Common myeloid progenitor, CD34-positive (primary cell): ENCODE measurements around the gene ZNF516.

Experiments used
- CTCF ChIA-PET: fragments of 350-600 bp; sonication (Branson Sonifier 250); formaldehyde crosslinking; loops from one replicate; lab custom pipeline; 2021; ENCODE audit warnings: antibody characterized with exemption; lab: Charles Lee
- POLR2A ChIA-PET: fragments of 350-600 bp; sonication (Branson Sonifier 250); formaldehyde crosslinking; loops from one replicate; lab custom pipeline; 2021; ENCODE audit warnings: antibody characterized with exemption; lab: Charles Lee
- DNase-seq, 3 donors: peaks; one replicate each; pipeline versions ENCODE4 v3.0.0 to v3.0.0-alpha.2; 2013
- H3K27ac ChIP-seq, 2 experiments: 1 replicate in 1 of 2; 2 replicates in 1 of 2; pipeline ENCODE4 v1.7.0; 2013; ENCODE audit warnings: inconsistent platforms in 2 of 2, low read length in 2 of 2, mild to moderate bottlenecking in 2 of 2, low read depth in 1 of 2, moderate library complexity in 1 of 2; ENCODE audit not compliant: severe bottlenecking in 2 of 2, insufficient read depth in 1 of 2, poor library complexity in 1 of 2
- H3K27me3 ChIP-seq, 5 experiments: replicated peaks in 2 of 5; 1 replicate in 3 of 5; 2 replicates in 2 of 5; pipeline versions ENCODE4 v1.6.1 to v1.7.0; 2013; ENCODE audit warnings: low read length in 4 of 5, mild to moderate bottlenecking in 2 of 5, moderate library complexity in 2 of 5, inconsistent platforms in 1 of 5; ENCODE audit not compliant: insufficient read depth in 5 of 5, control insufficient read depth in 4 of 5
- H3K36me3 ChIP-seq, 4 experiments: 1 replicate in 2 of 4; 2 replicates in 2 of 4; pipeline versions ENCODE4 v1.6.1 to v1.7.0; 2013; ENCODE audit warnings: low read length in 3 of 4, control low read depth in 1 of 4, mild to moderate bottlenecking in 1 of 4; ENCODE audit not compliant: control insufficient read depth in 4 of 4, insufficient read depth in 4 of 4
- H3K4me1 ChIP-seq, 4 experiments: 1 replicate in 3 of 4; 2 replicates in 1 of 4; pipeline versions ENCODE4 v1.6.1 to v1.7.1; 2013; ENCODE audit warnings: low read length in 3 of 4, mild to moderate bottlenecking in 3 of 4, control low read depth in 1 of 4, inconsistent platforms in 1 of 4, moderate library complexity in 1 of 4; ENCODE audit not compliant: control insufficient read depth in 4 of 4, insufficient read depth in 4 of 4; ENCODE audit errors: control extremely low read depth in 1 of 4
- H3K4me3 ChIP-seq, 7 experiments: 1 replicate in 4 of 7; 2 replicates in 3 of 7; pipeline versions ENCODE4 v1.5.1 to v1.7.0; 2013; ENCODE audit warnings: mild to moderate bottlenecking in 7 of 7, low read length in 6 of 7, moderate library complexity in 6 of 7, inconsistent platforms in 2 of 7, low read depth in 2 of 7, control low read depth in 1 of 7; ENCODE audit not compliant: insufficient read depth in 4 of 7, control insufficient read depth in 1 of 7; ENCODE audit errors: extremely low read depth in 1 of 7
- H3K9me3 ChIP-seq, 5 experiments: 1 replicate in 4 of 5; 2 replicates in 1 of 5; pipeline versions ENCODE4 v1.6.1 to v1.7.1; 2013; ENCODE audit warnings: low read length in 4 of 5, mild to moderate bottlenecking in 2 of 5, inconsistent platforms in 1 of 5, low read depth in 1 of 5, moderate library complexity in 1 of 5; ENCODE audit not compliant: control insufficient read depth in 4 of 5, insufficient read depth in 2 of 5; ENCODE audit errors: control extremely low read depth in 1 of 5
- WGBS: methylation state at CpG from one replicate; pipeline ENCODE4 v1.1.5; 2013; ENCODE audit not compliant: insufficient coverage; 5-methylcytosine and 5-hydroxymethylcytosine counted together

The ZNF516 gene

DNA sequence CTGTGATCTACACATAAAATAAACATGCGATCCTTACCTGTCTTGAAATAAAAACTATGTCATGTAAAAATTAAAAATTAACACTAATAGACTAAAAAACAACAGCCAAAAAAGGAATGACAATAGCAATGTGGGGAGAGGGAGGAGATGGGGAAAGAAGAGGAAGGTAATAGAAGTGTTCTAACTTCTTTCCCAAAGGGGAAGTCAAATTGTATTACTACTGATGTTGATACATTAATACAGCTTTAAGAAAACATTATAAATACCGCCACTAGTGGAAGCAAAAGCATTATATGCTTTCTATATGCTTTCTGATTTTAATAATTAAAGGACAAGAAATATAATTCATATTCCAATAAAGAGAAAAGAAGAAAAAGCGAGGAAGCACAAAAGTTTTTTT, 22.2 kb downstream of the ZNF516 start:
- no peak overlapping the region for H3K4me3 ChIP-seq
- no peaks in the 10 kb centered on the region for H3K27me3 ChIP-seq
- H3K27ac ChIP-seq = no peak overlapping the region
- peak in 2 of 3 donors; percentile 38 to 42 for DNase-seq
- ChIA-PET POLR2A (no interaction called here), CTCF (interaction anchor here (1.6 to 2.8 kb wide), 3 partner anchors 9 to 16 kb away, joined by 7 to 10 read pairs (median 9); no protein-coding TSS in a partner anchor)
- H3K9me3 ChIP-seq = no peaks in the 10 kb centered on the region
- H3K4me1 ChIP-seq = peaks cover 25 to 66% (median 45%) of the 10 kb centered on the region in 4 experiments
- no CpG with 5 or more reads among the region's 3 CpGs for WGBS
- H3K36me3 ChIP-seq = peaks cover 0 to 4% (median 3%) of the 10 kb centered on the region in 4 experiments

GRCh38 chr18:76471593-76471992, 23.4 kb downstream of the ZNF516 start:
- no peak overlapping the region for H3K4me3 ChIP-seq
- WGBS = over 99% methylated on average over 12 of the region's 12 CpGs

DNA sequence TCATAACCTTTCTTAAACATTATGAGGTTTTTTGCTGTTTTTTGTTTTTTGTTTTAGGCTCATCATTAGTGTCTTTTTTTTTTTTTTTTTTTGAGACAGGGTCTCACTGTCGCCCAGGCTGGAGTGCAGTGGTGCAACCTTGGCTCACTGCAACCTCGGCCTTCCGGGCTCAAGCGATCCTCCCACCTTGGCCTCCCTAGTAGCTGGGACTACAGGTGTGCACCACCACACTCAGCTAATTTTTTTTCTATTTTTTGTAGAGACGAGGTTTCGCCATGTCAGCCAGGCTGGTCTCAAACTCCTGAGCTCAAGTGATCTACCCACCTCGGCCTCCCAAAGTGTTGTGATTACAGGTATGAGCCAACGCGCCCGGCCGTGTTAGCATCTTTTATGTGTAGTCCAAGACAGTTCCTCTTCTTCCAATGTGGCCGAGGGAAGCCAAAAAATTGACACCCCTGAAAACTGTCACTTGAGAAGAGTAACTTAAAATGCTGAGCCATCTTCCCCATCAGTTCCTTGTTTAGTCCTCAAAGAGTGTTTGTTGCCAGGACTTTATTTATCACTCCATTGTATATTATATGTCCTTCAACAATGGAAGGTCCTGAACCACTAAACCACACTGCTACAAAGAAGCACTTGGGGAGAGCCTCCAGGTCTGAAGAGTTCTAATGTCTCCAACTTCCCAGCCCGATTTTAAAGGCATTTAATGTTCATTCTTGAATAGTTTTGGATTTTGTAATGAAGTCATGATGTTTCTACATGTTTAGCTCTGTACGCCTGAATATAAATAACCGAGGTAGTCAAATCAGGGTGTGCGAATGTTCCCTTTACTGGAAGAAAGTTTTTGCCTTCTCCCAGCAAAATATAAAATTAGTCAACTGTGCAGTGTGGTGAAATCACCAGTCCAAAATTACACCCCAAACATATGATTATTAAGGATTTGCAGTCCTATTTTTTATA, 26.4 kb downstream of the ZNF516 start:
- Histone ChIP-seq H3K4me1 (peaks cover 11 to 50% (median 35%) of the 10 kb centered on the region in 4 experiments), H3K36me3 (peaks cover 0 to 7% (median 3%) of the 10 kb centered on the region in 4 experiments), H3K9me3 (no peaks in the 10 kb centered on the region), H3K27ac (peak overlapping the region in 1 of 2 experiments; percentile 41), H3K27me3 (no peaks in the 10 kb centered on the region), H3K4me3 (peak overlapping the region in 5 of 7 experiments; percentile 43 to 66 (median 60))
- peak in 2 of 3 donors; percentile 43 for DNase-seq
- CTCF ChIA-PET = interaction anchor here (1.1 to 1.9 kb wide), 3 partner anchors 11 to 17 kb away, joined by 3 to 6 read pairs (median 5); no protein-coding TSS in a partner anchor
- 91% methylated on average over 13 of the region's 16 CpGs for WGBS
- POLR2A ChIA-PET = no interaction called here

More at GRCh38 chr18:76471593-76471992, 23.4 kb downstream of the ZNF516 start:
- no peak for DNase-seq
- Histone ChIP-seq H3K4me1 (peaks cover 22 to 65% (median 45%) of the 10 kb centered on the region in 4 experiments), H3K27me3 (no peaks in the 10 kb centered on the region), H3K36me3 (peaks cover 0 to 4% (median 3%) of the 10 kb centered on the region in 4 experiments), H3K9me3 (no peaks in the 10 kb centered on the region), H3K27ac (no peak overlapping the region)
- POLR2A ChIA-PET = no interaction called here
- CTCF ChIA-PET = interaction anchor here (1.0 kb wide), 1 partner anchor 48 kb away, joined by 5 read pairs; no protein-coding TSS in a partner anchor

GRCh38 chr18:76467371-76468190, 27.5 kb downstream of the ZNF516 start:
- Histone ChIP-seq H3K27me3 (no peaks in the 10 kb centered on the region), H3K9me3 (no peaks in the 10 kb centered on the region), H3K4me3 (peak overlapping the region in 6 of 7 experiments; percentile 30 to 66 (median 56)), H3K27ac (peak overlapping the region in 1 of 2 experiments; percentile 41), H3K4me1 (peaks cover 11 to 44% (median 34%) of the 10 kb centered on the region in 4 experiments), H3K36me3 (peaks cover 0 to 7% (median 4%) of the 10 kb centered on the region in 4 experiments)
- POLR2A ChIA-PET = interaction anchor here (0.7 kb wide), 1 partner anchor 9 kb away, joined by 3 read pairs; no protein-coding TSS in a partner anchor
- CTCF ChIA-PET = interaction anchor here (1.2 to 1.9 kb wide), 2 partner anchors 16 to 17 kb away, joined by 3 to 6 read pairs; no protein-coding TSS in a partner anchor
- 22% methylated on average over 19 of the region's 19 CpGs for WGBS
- DNase-seq = peak in 2 of 3 donors; percentile 73 to 74

DNA sequence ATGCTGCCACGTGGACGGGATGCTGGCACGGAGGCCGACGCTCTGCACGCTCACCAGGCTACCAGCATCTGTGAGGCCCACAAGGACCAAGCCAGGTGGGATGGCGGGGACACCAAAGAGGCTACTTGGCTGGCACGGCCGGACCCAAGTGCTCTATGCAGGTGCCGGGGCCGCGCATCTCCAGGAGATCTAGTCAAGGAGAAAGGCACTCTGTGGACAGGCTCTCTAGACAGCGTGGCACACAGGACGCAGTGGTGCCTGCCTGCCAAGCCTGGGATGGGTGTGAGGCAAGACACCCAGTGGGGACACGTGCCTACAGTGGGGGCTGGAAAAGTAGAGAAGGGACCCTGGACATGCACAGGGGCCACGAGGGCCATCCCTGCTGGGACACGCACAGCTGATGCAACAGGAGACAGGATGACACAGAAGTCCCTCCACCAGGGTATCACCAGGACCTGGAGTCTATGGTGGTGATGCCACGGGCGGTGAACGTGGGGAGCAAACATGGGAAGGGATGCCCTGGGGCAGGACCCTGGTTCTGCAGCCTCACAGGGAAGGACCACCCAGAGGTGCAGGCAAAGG, 28.5 kb downstream of the ZNF516 start:
- 86% methylated on average over 15 of the region's 20 CpGs for WGBS
- H3K9me3 ChIP-seq = no peaks in the 10 kb centered on the region
- ChIA-PET POLR2A (interaction anchor here (0.7 kb wide), 1 partner anchor 10 kb away, joined by 3 read pairs; no protein-coding TSS in a partner anchor), CTCF (interaction anchor here (1.0 to 1.9 kb wide), 2 partner anchors 15 to 17 kb away, joined by 3 to 6 read pairs; no protein-coding TSS in a partner anchor)
- peaks cover 11 to 41% (median 31%) of the 10 kb centered on the region in 4 experiments for H3K4me1 ChIP-seq
- no peak for DNase-seq
- no peaks in the 10 kb centered on the region for H3K27me3 ChIP-seq
- peaks cover 0 to 9% (median 5%) of the 10 kb centered on the region in 4 experiments for H3K36me3 ChIP-seq
- H3K4me3 ChIP-seq = peak overlapping the region in 3 of 7 experiments; percentile 29 to 66 (median 34)
- H3K27ac ChIP-seq = peak overlapping the region in 1 of 2 experiments; percentile 9
